ENCODE data around the gene LAYN.
A peak's percentile ranks its signal among the peaks of the same experiment; 100 is the strongest.

Gene LAYN

GRCh38 chr11:111562692-111563389 lies 22.3 kb downstream of the LAYN start:
- no peak for DNase-seq

- DNase-seq = peak; percentile 35 to 82
These were observed 24.7 kb downstream of the LAYN start for GRCh38 chr11:111565114-111565720.

- DNase-seq = no peak
These were observed 25.8 kb downstream of the LAYN start for GRCh38 chr11:111566324-111566723.

- DNase-seq = no peak
These were observed 29.0 kb downstream of the LAYN start for GRCh38 chr11:111569476-111569875.

GRCh38 chr11:111570796-111571195 lies 30.3 kb downstream of the LAYN start:
- DNase-seq = no peak

GRCh38 chr11:111571829-111572501 lies 31.4 kb downstream of the LAYN start:
- no peak for DNase-seq

- no peak for DNase-seq
These were observed 32.1 kb downstream of the LAYN start for GRCh38 chr11:111572581-111572980.

GRCh38 chr11:111573821-111574249 lies 33.3 kb downstream of the LAYN start:
- no peak for DNase-seq

- DNase-seq = no peak
These were observed 34.1 kb downstream of the LAYN start for GRCh38 chr11:111574373-111575225.

GRCh38 chr11:111575740-111576139 lies 35.2 kb downstream of the LAYN start:
- no peak for DNase-seq

GRCh38 chr11:111577821-111578220 lies 37.3 kb downstream of the LAYN start:
- DNase-seq = no peak

GRCh38 chr11:111581341-111581740 lies 40.8 kb downstream of the LAYN start:
- no peak for DNase-seq

- no peak for DNase-seq
These were observed 41.6 kb downstream of the LAYN start for GRCh38 chr11:111582163-111582562.

GRCh38 chr11:111582881-111583280 lies 42.4 kb downstream of the LAYN start:
- no peak for DNase-seq

- DNase-seq = peak in 1 of 2 experiments; percentile 30
These were observed 44.9 kb downstream of the LAYN start for GRCh38 chr11:111585371-111585770.

GRCh38 chr11:111586388-111586831 lies 45.9 kb downstream of the LAYN start:
- peak; percentile 31 to 80 for DNase-seq

- no peak for DNase-seq
These were observed 48.6 kb downstream of the LAYN start for GRCh38 chr11:111589114-111589513.

- no peak for DNase-seq
These were observed 49.5 kb downstream of the LAYN start for GRCh38 chr11:111589886-111590499.

GRCh38 chr11:111591187-111591960 lies 50.9 kb downstream of the LAYN start:
- DNase-seq = no peak

GRCh38 chr11:111592491-111592890 lies 52.0 kb downstream of the LAYN start:
- DNase-seq = no peak

- no peak for DNase-seq
These were observed 55.8 kb downstream of the LAYN start for GRCh38 chr11:111596319-111596718.

- no peak for DNase-seq
These were observed 57.6 kb downstream of the LAYN start for GRCh38 chr11:111598148-111598547.
